IMR-90 (cell line): ENCODE data around the gene FH. TPM values are rescaled to one million over a fixed set of nuclear protein-coding genes. Genes with fewer than 3 reads are reported as not detected.

Experiments used
- ATAC-seq: fragments of 200-7000 bp; cut with Tn5 transposase; 2 replicates; pipeline ENCODE4 v1.9.1; 2020; ENCODE audit warnings: low read depth, mild to moderate bottlenecking, moderate library complexity
- BruUV-seq: library from RNA; stranded (reverse); fragments of 400-500 nt; replicated peaks from 2 replicates; lab custom pipeline; 2021; lab: Mats Ljungman, UMichigan
- CTCF ChIA-PET: fragments of 300-600 bp; formaldehyde crosslinking; extraction: SDS; loops from one replicate; lab custom pipeline; 2021; ENCODE audit warnings: antibody characterized with exemption; lab: Yijun Ruan, JAX
- POLR2A ChIA-PET: fragments of 300-600 bp; sonication (Branson Sonifier 250); formaldehyde crosslinking; loops from one replicate; lab custom pipeline; 2022; ENCODE audit warnings: antibody characterized with exemption; ENCODE audit not compliant: unreplicated experiment; lab: Charles Lee
- DNase-seq: peaks from one replicate; pipeline ENCODE4 v3.0.0; 2013
- H2AFZ ChIP-seq: replicated peaks from 2 replicates; pipeline ENCODE3; 2013; ENCODE audit warnings: low read length, mild to moderate bottlenecking; ENCODE audit not compliant: poor library complexity
- H2AK5ac ChIP-seq: 2 replicates; pipeline ENCODE4 v1.6.1; 2013; ENCODE audit warnings: low read depth, low read length, inconsistent platforms
- H2AK9ac ChIP-seq: replicated peaks from 2 replicates; pipeline ENCODE3; 2013; ENCODE audit warnings: mild to moderate bottlenecking, low read depth, low read length, moderate library complexity; ENCODE audit not compliant: poor library complexity
- H2BK120ac ChIP-seq: 2 replicates; pipeline ENCODE4 v1.6.1; 2013; ENCODE audit warnings: low read depth, low read length, inconsistent platforms
- H2BK15ac ChIP-seq: 3 replicates; pipeline ENCODE4 v1.6.1; 2013; ENCODE audit warnings: low read depth, low read length, inconsistent platforms
- H2BK20ac ChIP-seq: 2 replicates; pipeline ENCODE4 v1.6.1; 2013; ENCODE audit warnings: low read depth, mild to moderate bottlenecking, inconsistent platforms, low read length, moderate library complexity
- H2BK5ac ChIP-seq: 2 replicates; pipeline ENCODE4 v1.6.1; 2013; ENCODE audit warnings: mild to moderate bottlenecking, low read depth, low read length, inconsistent platforms; ENCODE audit not compliant: poor library complexity, severe bottlenecking
- H3K14ac ChIP-seq: replicated peaks from 2 replicates; pipeline ENCODE4 v1.6.1; 2013; ENCODE audit warnings: low read depth, low read length, inconsistent platforms
- H3K18ac ChIP-seq: 2 replicates; pipeline ENCODE4 v1.6.1; 2013; ENCODE audit warnings: low read depth, low read length, control low read depth
- H3K23ac ChIP-seq: 2 replicates; pipeline ENCODE4 v1.6.1; 2013; ENCODE audit warnings: low read depth, low read length, inconsistent platforms
- H3K27ac ChIP-seq: 2 replicates; pipeline ENCODE4 v1.5.1; 2013; ENCODE audit warnings: mild to moderate bottlenecking, control low read depth, low read length; ENCODE audit not compliant: insufficient read depth
- H3K27me3 ChIP-seq: 2 replicates; pipeline ENCODE4 v1.6.1; 2013; ENCODE audit warnings: low read length; ENCODE audit not compliant: control insufficient read depth, insufficient read depth
- H3K36me3 ChIP-seq: 2 replicates; pipeline ENCODE4 v1.6.1; 2013; ENCODE audit warnings: low read length, mixed read lengths; ENCODE audit not compliant: control insufficient read depth, insufficient read depth
- H3K4ac ChIP-seq: 2 replicates; pipeline ENCODE4 v1.6.1; 2013; ENCODE audit warnings: low read depth, low read length, inconsistent platforms
- H3K4me1 ChIP-seq: 2 replicates; pipeline ENCODE4 v1.6.1; 2013; ENCODE audit warnings: low read length, mixed read lengths; ENCODE audit not compliant: control insufficient read depth, insufficient read depth
- H3K4me2 ChIP-seq: 2 replicates; pipeline ENCODE4 v1.6.1; 2013; ENCODE audit warnings: low read depth, mild to moderate bottlenecking, control low read depth, low read length, moderate library complexity
- H3K4me3 ChIP-seq: 2 replicates; pipeline ENCODE4 v1.5.1; 2013; ENCODE audit warnings: low read depth, mild to moderate bottlenecking, control low read depth, low read length, moderate library complexity; ENCODE audit not compliant: insufficient read depth
- H3K56ac ChIP-seq: 2 replicates; pipeline ENCODE4 v1.6.1; 2013; ENCODE audit warnings: low read length, inconsistent platforms; ENCODE audit not compliant: insufficient read depth; ENCODE audit errors: extremely low read depth
- H3K79me1 ChIP-seq, 2 experiments: 2 replicates each; pipeline ENCODE4 v1.6.1; 2013; ENCODE audit warnings: low read length in 2 of 2, inconsistent platforms in 1 of 2, low read depth in 1 of 2
- H3K9ac ChIP-seq: 2 replicates; pipeline ENCODE4 v1.6.1; 2013; ENCODE audit warnings: low read depth, low read length, control low read depth
- H3K9me1 ChIP-seq: 2 replicates; pipeline ENCODE4 v1.6.1; 2013; ENCODE audit warnings: low read length, inconsistent platforms; ENCODE audit not compliant: insufficient read depth
- H3K9me3 ChIP-seq: 2 replicates; pipeline ENCODE4 v1.6.1; 2013; ENCODE audit warnings: low read length; ENCODE audit not compliant: control insufficient read depth, insufficient read depth
- H4K20me1 ChIP-seq: 2 replicates; pipeline ENCODE4 v1.6.1; 2013; ENCODE audit warnings: low read length, inconsistent platforms; ENCODE audit not compliant: insufficient read depth
- H4K5ac ChIP-seq: 2 replicates; pipeline ENCODE4 v1.6.1; 2013; ENCODE audit warnings: mild to moderate bottlenecking, low read depth, low read length, control low read depth
- H4K8ac ChIP-seq, 2 experiments: 2 replicates each; pipeline ENCODE4 v1.6.1; 2013; ENCODE audit warnings: low read depth in 2 of 2, low read length in 2 of 2, control low read depth in 1 of 2, inconsistent platforms in 1 of 2
- H4K91ac ChIP-seq: 2 replicates; pipeline ENCODE4 v1.6.1; 2013; ENCODE audit warnings: low read depth, low read length, inconsistent platforms; ENCODE audit not compliant: insufficient read depth
- CHD1 ChIP-seq: IDR thresholded peaks from 2 replicates; pipeline ENCODE4 v1.6.1; 2012; ENCODE audit warnings: low read depth, low read length, improper control_type of control experiment
- FOS ChIP-seq: fragments of 150-350 bp; IDR thresholded peaks from 2 replicates; pipeline ENCODE4 v1.6.1; 2016; ENCODE audit warnings: low read depth, low read length
- MAFK ChIP-seq: IDR thresholded peaks from 2 replicates; pipeline ENCODE4 v1.6.1; 2012; ENCODE audit warnings: low read depth, low read length, improper control_type of control experiment
- MXI1 ChIP-seq: IDR thresholded peaks from 2 replicates; pipeline ENCODE4 v1.6.1; 2012; ENCODE audit warnings: low read depth, mild to moderate bottlenecking, low read length, moderate library complexity, borderline replicate concordance
- NFE2L2 ChIP-seq: fragments of 150-350 bp; IDR thresholded peaks from 2 replicates; pipeline ENCODE4 v1.6.1; 2016; ENCODE audit warnings: low read depth, mild to moderate bottlenecking, low read length
- POLR2A ChIP-seq: IDR thresholded peaks from 2 replicates; pipeline ENCODE4 v1.6.1; 2012; ENCODE audit warnings: mild to moderate bottlenecking, low read depth, low read length
- RCOR1 ChIP-seq: IDR thresholded peaks from 2 replicates; pipeline ENCODE4 v1.6.1; 2012; ENCODE audit warnings: mild to moderate bottlenecking, low read length, improper control_type of control experiment; ENCODE audit not compliant: insufficient replicate concordance
- RFX5 ChIP-seq: IDR thresholded peaks from 2 replicates; pipeline ENCODE4 v1.8.0; 2012; ENCODE audit warnings: low read depth, mild to moderate bottlenecking, low read length, moderate library complexity
- WGBS, 2 experiments: methylation state at CpG; one replicate each; pipeline versions ENCODE4 v1.1.5 to v1.1.7; 2013; ENCODE audit warnings: missing lambda C conversion rate in 2 of 2; ENCODE audit not compliant: insufficient read length in 1 of 2; ENCODE audit errors: extremely low coverage in 2 of 2; 5-methylcytosine and 5-hydroxymethylcytosine counted together
- dilution Hi-C: fragments of 300-500 bp; cut with HindIII; formaldehyde crosslinking; loops from one replicate; pipeline ENCODE4 v1.14.3; 2018; ENCODE audit warnings: low sequenced_read_pairs; ENCODE audit not compliant: unreplicated experiment
- in situ Hi-C: fragments of 300-500 bp; cut with MboI; formaldehyde crosslinking; loops from 3 replicates; pipeline ENCODE4 v1.14.3; 2019; ENCODE audit warnings: low sequenced_read_pairs, inconsistent platforms, mixed read lengths
- intact Hi-C: fragments of 100-400 bp; cut with micrococcal nuclease; formaldehyde crosslinking; loops from 2 replicates; pipeline ENCODE4 v1.10.0; 2022
- polyA plus RNA-seq, 3 experiments: library from polyadenylated mRNA; depleted of rRNA; stranded (reverse); fragments of >200 nt; gene quantifications; 2 replicates each; pipeline ENCODE4 v1.2.3, GENCODE V29; 2012; ENCODE audit warnings: low replicate concordance in 1 of 3
- total RNA-seq: library from RNA; depleted of rRNA; stranded (reverse); fragments of >200 nt; gene quantifications from 2 replicates; pipeline ENCODE4 v1.2.3, GENCODE V29; 2012
- TF ChIP-seq, protein P1 (sequence below): fragments of 150-350 bp; IDR thresholded peaks from 2 replicates; pipeline ENCODE4 v1.6.1; 2017; ENCODE audit warnings: mild to moderate bottlenecking, antibody characterized with exemption, low read length, low read depth

The FH gene
- total and polyA plus RNA-seq, 2 of the 4 experiments (the other 2 are of a cell fraction): 75.5 to 78.7 TPM

DNA sequence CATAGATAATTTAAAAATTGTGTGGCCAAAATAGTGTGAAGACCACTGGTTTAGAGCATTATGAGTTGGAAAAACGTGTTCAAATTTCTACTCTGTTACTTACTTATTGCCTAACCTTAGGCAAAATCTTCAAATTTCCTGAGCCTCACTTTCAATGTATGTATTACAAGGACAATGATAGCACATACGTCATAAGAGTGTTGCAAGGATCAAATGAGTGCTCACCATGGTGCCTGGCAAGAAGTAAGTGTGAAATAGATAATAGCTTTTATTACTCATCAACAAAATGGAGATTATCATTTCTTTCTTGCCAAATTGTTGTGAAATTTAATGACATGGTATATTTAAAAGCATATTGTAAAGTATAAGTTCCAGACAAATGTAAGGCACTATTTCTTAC, 57.2 kb downstream of the FH start:
- Histone ChIP-seq H3K4me2 (no peak overlapping the region), H3K18ac (no peak overlapping the region), H4K8ac (no peak overlapping the region), H3K14ac (no peak overlapping the region), H3K9me3 (no peaks in the 10 kb centered on the region), H3K36me3 (no peaks in the 10 kb centered on the region), H3K4me1 (no peaks in the 10 kb centered on the region), H2BK20ac (no peak overlapping the region), H2AK5ac (no peak overlapping the region), H4K91ac (no peak overlapping the region), H4K20me1 (no peaks in the 10 kb centered on the region), H3K9ac (no peak overlapping the region), H2AFZ (no peak overlapping the region), H2BK5ac (no peak overlapping the region), H3K79me1 (no peaks in the 10 kb centered on the region), H3K23ac (no peak overlapping the region), H3K4ac (no peak overlapping the region), H3K27ac (no peak overlapping the region), H2BK15ac (no peak overlapping the region), H4K5ac (no peak overlapping the region), H3K27me3 (no peaks in the 10 kb centered on the region), H3K9me1 (no peaks in the 10 kb centered on the region), H2AK9ac (no peak overlapping the region), H2BK120ac (no peak overlapping the region), H3K56ac (no peak overlapping the region), H3K4me3 (no peak overlapping the region)
- dilution Hi-C loops (no loop called here), intact Hi-C loops (no loop called here), in situ Hi-C loops (no loop called here)
- POLR2A ChIA-PET: no interaction called here
- no TSS peak for BruUV-seq
- no peak for TF ChIP-seq MAFK
- no peak for TF ChIP-seq FOS
- no peak for TF ChIP-seq NFE2L2
- TF ChIP-seq RCOR1: no peak
- TF ChIP-seq, protein P1, sequence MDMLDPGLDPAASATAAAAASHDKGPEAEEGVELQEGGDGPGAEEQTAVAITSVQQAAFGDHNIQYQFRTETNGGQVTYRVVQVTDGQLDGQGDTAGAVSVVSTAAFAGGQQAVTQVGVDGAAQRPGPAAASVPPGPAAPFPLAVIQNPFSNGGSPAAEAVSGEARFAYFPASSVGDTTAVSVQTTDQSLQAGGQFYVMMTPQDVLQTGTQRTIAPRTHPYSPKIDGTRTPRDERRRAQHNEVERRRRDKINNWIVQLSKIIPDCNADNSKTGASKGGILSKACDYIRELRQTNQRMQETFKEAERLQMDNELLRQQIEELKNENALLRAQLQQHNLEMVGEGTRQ: no peak
- no peak for TF ChIP-seq POLR2A
- TF ChIP-seq MXI1: no peak
- TF ChIP-seq RFX5: no peak
- TF ChIP-seq CHD1: no peak
- DNase-seq (no peak), ATAC-seq (no peak)
- CTCF ChIA-PET: no interaction called here
- no CpG with 5 or more reads among the region's 2 CpGs for WGBS, 2 experiments
